Neural progenitor cell (in vitro differentiated cells): ENCODE measurements around the gene ACY1. TPM values are rescaled to one million over a fixed set of nuclear protein-coding genes. Genes with fewer than 3 reads are reported as not detected.

ENCODE experiments used
- DNase-seq: peaks from one replicate; pipeline ENCODE4 v3.0.0-alpha.2; 2016; ENCODE audit warnings: low spot score
- H2AFZ ChIP-seq: fragments of 200-600 bp; sonication (generic); replicated peaks from 2 replicates; pipeline ENCODE4 v1.6.1; 2016; ENCODE audit warnings: antibody characterized with exemption
- H3F3A ChIP-seq: fragments of 200-600 bp; sonication (generic); 2 replicates; pipeline ENCODE4 v1.6.1; 2016; ENCODE audit warnings: antibody characterized with exemption, low read depth
- H3K27ac ChIP-seq: fragments of 200-600 bp; sonication (generic); 2 replicates; pipeline ENCODE4 v1.5.1; 2016; ENCODE audit warnings: mild to moderate bottlenecking
- H3K27me3 ChIP-seq: fragments of 200-600 bp; sonication (generic); 2 replicates; pipeline ENCODE4 v1.6.1; 2016; ENCODE audit warnings: mild to moderate bottlenecking, moderate library complexity
- H3K36me3 ChIP-seq: fragments of 200-600 bp; sonication (generic); 2 replicates; pipeline ENCODE4 v1.5.1; 2016
- H3K4me1 ChIP-seq: fragments of 200-600 bp; sonication (generic); 2 replicates; pipeline ENCODE4 v1.6.1; 2016; ENCODE audit warnings: mixed run types
- H3K4me2 ChIP-seq: fragments of 200-600 bp; sonication (generic); 2 replicates; pipeline ENCODE4 v1.6.1; 2016
- H3K4me3 ChIP-seq: fragments of 200-600 bp; sonication (generic); 2 replicates; pipeline ENCODE4 v1.5.1; 2016
- H3K79me2 ChIP-seq: fragments of 200-600 bp; sonication (generic); 2 replicates; pipeline ENCODE4 v1.6.1; 2016; ENCODE audit warnings: low read depth
- H3K9ac ChIP-seq: fragments of 200-600 bp; sonication (generic); 2 replicates; pipeline ENCODE4 v1.6.1; 2016
- H3K9me3 ChIP-seq: fragments of 200-600 bp; sonication (generic); 2 replicates; pipeline ENCODE4 v1.5.1; 2016; ENCODE audit warnings: low read depth
- H4K20me1 ChIP-seq: fragments of 200-600 bp; sonication (generic); 2 replicates; pipeline ENCODE4 v1.6.1; 2016; ENCODE audit warnings: low read depth
- H3K27ac Mint-ChIP-seq: 3 replicates; pipeline ENCODE4 v1.8.0; 2021; ENCODE audit warnings: mixed read lengths
- H3K27me3 Mint-ChIP-seq: 2 replicates; pipeline ENCODE4 v1.8.0; 2022; ENCODE audit warnings: low read depth, mild to moderate bottlenecking, inconsistent platforms, moderate library complexity, mixed read lengths; ENCODE audit not compliant: insufficient read depth
- H3K36me3 Mint-ChIP-seq: 3 replicates; pipeline ENCODE4 v1.8.0; 2021; ENCODE audit warnings: mixed read lengths
- H3K4me1 Mint-ChIP-seq: 3 replicates; pipeline ENCODE4 v1.8.0; 2021; ENCODE audit warnings: mixed read lengths
- H3K4me3 Mint-ChIP-seq: 3 replicates; pipeline ENCODE4 v1.8.0; 2021; ENCODE audit warnings: mild to moderate bottlenecking, moderate library complexity, mixed read lengths
- H3K9me3 Mint-ChIP-seq: 3 replicates; pipeline ENCODE4 v1.8.0; 2020; ENCODE audit warnings: mixed read lengths
- CTCF ChIP-seq: fragments of 200-600 bp; sonication (generic); IDR thresholded peaks from 2 replicates; pipeline ENCODE4 v1.5.1; 2017; ENCODE audit warnings: antibody characterized with exemption, mild to moderate bottlenecking
- EZH2 ChIP-seq: fragments of 200-600 bp; sonication (generic); IDR thresholded peaks from 2 replicates; pipeline ENCODE4 v1.6.1; 2017; ENCODE audit warnings: antibody characterized with exemption, mild to moderate bottlenecking, moderate library complexity
- EZH2phosphoT487 ChIP-seq: fragments of 200-600 bp; sonication (generic); IDR thresholded peaks from 2 replicates; pipeline ENCODE4 v1.6.1; 2017; ENCODE audit warnings: antibody characterized with exemption
- small RNA-seq: library from RNA; depleted of rRNA; stranded (forward); fragments of <200 nt; gene quantifications from one replicate; pipeline ENCODE3, GENCODE V24; 2015
- total RNA-seq: library from RNA; depleted of rRNA; stranded (reverse); fragments of >200 nt; gene quantifications from 2 replicates; pipeline ENCODE4 v1.2.3, GENCODE V29; 2015; ENCODE audit warnings: low replicate concordance

ACY1 gene
- total RNA-seq, 1 donor from 2014 or later = 17.3 TPM

- no peaks in the 10 kb centered on the region for H3K9me3 ChIP-seq
- no peak overlapping the region for H3K27ac ChIP-seq
- H3K4me3 ChIP-seq = no peak overlapping the region
- peaks cover 30% of the 10 kb centered on the region for H3K4me1 ChIP-seq
- H3K27me3 ChIP-seq = no peaks in the 10 kb centered on the region
- Mint-ChIP-seq H3K9me3 (no peaks in the 10 kb centered on the region), H3K4me1 (peaks cover 21% of the 10 kb centered on the region), H3K4me3 (no peak overlapping the region), H3K27me3 (peaks cover 12% of the 10 kb centered on the region), H3K27ac (no peak overlapping the region), H3K36me3 (no peaks in the 10 kb centered on the region)
- no peaks in the 10 kb centered on the region for H3F3A ChIP-seq
- no peaks in the 10 kb centered on the region for H3K36me3 ChIP-seq
- TF ChIP-seq CTCF (no peak), EZH2 (no peak), EZH2phosphoT487 (no peak)
- no peaks in the 10 kb centered on the region for H3K79me2 ChIP-seq
- no peaks in the 10 kb centered on the region for H4K20me1 ChIP-seq
- no peak overlapping the region for H3K4me2 ChIP-seq
- H2AFZ ChIP-seq = no peak overlapping the region
- no peak overlapping the region for H3K9ac ChIP-seq
- DNase-seq = no peak
Measured at GRCh38 chr3:52036222-52036694, 52.9 kb downstream of the ACY1 start.

- H3K27ac Mint-ChIP-seq = no peak overlapping the region
- no peak overlapping the region for H3K27ac ChIP-seq
- H3K4me1 Mint-ChIP-seq = peaks cover 20% of the 10 kb centered on the region
- no peaks in the 10 kb centered on the region for H3F3A ChIP-seq
- no peak overlapping the region for H3K4me3 ChIP-seq
- H3K4me1 ChIP-seq = peaks cover 28% of the 10 kb centered on the region
- H3K36me3 ChIP-seq = no peaks in the 10 kb centered on the region
- H3K4me3 Mint-ChIP-seq = no peak overlapping the region
- no peak overlapping the region for H3K9ac ChIP-seq
- no peaks in the 10 kb centered on the region for H3K36me3 Mint-ChIP-seq
- peaks cover 12% of the 10 kb centered on the region for H3K27me3 Mint-ChIP-seq
- no peak overlapping the region for H3K4me2 ChIP-seq
- no peaks in the 10 kb centered on the region for H3K27me3 ChIP-seq
- no peaks in the 10 kb centered on the region for H3K79me2 ChIP-seq
- DNase-seq = peak; percentile 48
- H3K9me3 Mint-ChIP-seq = no peaks in the 10 kb centered on the region
- H3K9me3 ChIP-seq = no peaks in the 10 kb centered on the region
- H4K20me1 ChIP-seq = no peaks in the 10 kb centered on the region
- TF ChIP-seq EZH2 (no peak), CTCF (peak; percentile 24)
- H2AFZ ChIP-seq = no peak overlapping the region
Measured at GRCh38 chr3:52036829-52037228, 53.5 kb downstream of the ACY1 start.

GRCh38 chr3:52037291-52037690 is 54.0 kb downstream of the ACY1 start:
- Histone ChIP-seq H3K27ac (no peak overlapping the region), H3K36me3 (no peaks in the 10 kb centered on the region), H3K9ac (no peak overlapping the region), H3K4me2 (no peak overlapping the region), H3K4me3 (no peak overlapping the region), H3F3A (no peaks in the 10 kb centered on the region), H4K20me1 (no peaks in the 10 kb centered on the region), H3K9me3 (no peaks in the 10 kb centered on the region), H3K27me3 (no peaks in the 10 kb centered on the region), H3K79me2 (no peaks in the 10 kb centered on the region), H2AFZ (no peak overlapping the region), H3K4me1 (peaks cover 23% of the 10 kb centered on the region)
- peaks cover 9% of the 10 kb centered on the region for H3K27me3 Mint-ChIP-seq
- no peaks in the 10 kb centered on the region for H3K9me3 Mint-ChIP-seq
- H3K36me3 Mint-ChIP-seq = no peaks in the 10 kb centered on the region
- no peak for DNase-seq
- H3K27ac Mint-ChIP-seq = no peak overlapping the region
- TF ChIP-seq CTCF (no peak), EZH2phosphoT487 (no peak), EZH2 (no peak)
- H3K4me3 Mint-ChIP-seq = no peak overlapping the region
- peaks cover 16% of the 10 kb centered on the region for H3K4me1 Mint-ChIP-seq

GRCh38 chr3:52038227-52038626 is 54.9 kb downstream of the ACY1 start:
- Mint-ChIP-seq H3K4me3 (no peak overlapping the region), H3K4me1 (peaks cover 12% of the 10 kb centered on the region), H3K27me3 (peaks cover 9% of the 10 kb centered on the region), H3K27ac (no peak overlapping the region), H3K36me3 (no peaks in the 10 kb centered on the region), H3K9me3 (no peaks in the 10 kb centered on the region)
- Histone ChIP-seq H3K9me3 (no peaks in the 10 kb centered on the region), H3K9ac (no peak overlapping the region), H3K36me3 (no peaks in the 10 kb centered on the region), H3F3A (no peaks in the 10 kb centered on the region), H2AFZ (no peak overlapping the region), H3K4me2 (no peak overlapping the region), H3K4me3 (no peak overlapping the region), H3K27me3 (no peaks in the 10 kb centered on the region), H3K27ac (no peak overlapping the region), H4K20me1 (no peaks in the 10 kb centered on the region), H3K4me1 (peaks cover 16% of the 10 kb centered on the region), H3K79me2 (no peaks in the 10 kb centered on the region)
- no peak for DNase-seq
- no peak for TF ChIP-seq EZH2

Small RNA genes within 50 kb of the gene (small RNA-seq; reads per million reads assigned to genes)
- not detected for gene AC115284.1

Other genes starting within 250 kb of the ACY1 start
- not detected in 2 replicates for gene IQCF6, start 204.3 kb upstream of the ACY1 start, total RNA-seq
- not detected in 2 replicates for gene IQCF2, start 121.9 kb upstream of the ACY1 start, total RNA-seq
- gene IQCF5, start 107.9 kb upstream of the ACY1 start, total RNA-seq = not detected in 2 replicates
- gene IQCF1, start 80.2 kb upstream of the ACY1 start, total RNA-seq = not detected in 2 replicates
- 10.5 and 20.1 TPM in 2 replicates for gene RRP9, start 41.6 kb upstream of the ACY1 start, total RNA-seq
- 2.0 and 3.9 TPM in 2 replicates for gene PARP3, start 41.2 kb upstream of the ACY1 start, total RNA-seq
- 0.21 TPM in 1 of 2 replicates, not detected in the other for gene GPR62, start 28.2 kb upstream of the ACY1 start, total RNA-seq
- 30.5 and 82.3 TPM in 2 replicates for gene PCBP4, start 16.1 kb upstream of the ACY1 start, total RNA-seq
- 6.0 and 8.3 TPM in 2 replicates for gene ABHD14B, start 9.5 kb upstream of the ACY1 start, total RNA-seq
- 4.0 and 14.7 TPM in 2 replicates for gene ABHD14A, start 8.5 kb upstream of the ACY1 start, total RNA-seq
- 1,431 and 2,019 TPM in 2 replicates for gene RPL29, start 12.4 kb downstream of the ACY1 start, total RNA-seq
- gene DUSP7, start 73.0 kb downstream of the ACY1 start, total RNA-seq = 2.4 and 10.7 TPM in 2 replicates
- 10.3 and 18.7 TPM in 2 replicates for gene POC1A, start 170.9 kb downstream of the ACY1 start, total RNA-seq
- gene ALAS1, start 214.6 kb downstream of the ACY1 start, total RNA-seq = 35.0 and 54.9 TPM in 2 replicates
- gene TLR9, start 242.1 kb downstream of the ACY1 start, total RNA-seq = not detected in 2 replicates